ENCODE results near the gene THY1. TPM values are rescaled to one million over a fixed set of nuclear protein-coding genes. Genes with fewer than 3 reads are reported as not detected.

The THY1 gene
- total RNA-seq, 1 experiment from 2014 or later = 1.1 TPM

GRCh38 chr11:119373059-119373920, 49.7 kb downstream of the THY1 start:
- ChIA-PET POLR2A (interaction anchor here (1.4 kb wide), 1 partner anchor 35 kb away, joined by 3 read pairs; no protein-coding TSS in a partner anchor), CTCF (interaction anchor here (1.1 to 7.5 kb wide), 8 partner anchors 8 to 102 kb away, joined by 3 to 54 read pairs (median 8); partner anchors contain the start of gene USP2), RAD21 (ENCODE audit: low non-redundant PET in 1 of 2, low total read pairs in 2 of 2, uncharacterized antibody in 2 of 2, unreplicated experiment in 2 of 2) (no interaction called here)
- TF ChIP-seq ATF3 (IDR thresholded peaks at IDR 0.05) (no peak), SRF (IDR thresholded peaks at IDR 0.05; ENCODE audit: low read depth) (no peak)
- intact Hi-C loops (cut with micrococcal nuclease) = no loop called here
- H3K9me2 ChIP-seq (ENCODE audit: insufficient read depth) = no peaks in the 10 kb centered on the region
- BruUV-seq (replicated peaks) = no TSS peak
- H3K9ac ChIP-seq (ENCODE audit: low read length) = no peak overlapping the region
- no peak overlapping the region for H2AFZ ChIP-seq (ENCODE audit: low read depth, low read length, poor library complexity, severe bottlenecking)
- peaks cover 26 to 41% of the 10 kb centered on the region in 2 experiments for H3K4me1 ChIP-seq (ENCODE audit: control insufficient read depth in 1 of 2, insufficient read depth in 2 of 2, low read length in 2 of 2)
- H3K36me3 ChIP-seq (ENCODE audit: control insufficient read depth in 1 of 2, insufficient read depth in 2 of 2, low read length in 2 of 2) = no peaks in the 10 kb centered on the region
- ATAC-seq = no peak
- H3K27me3 ChIP-seq (ENCODE audit: insufficient read depth, low read length) = no peaks in the 10 kb centered on the region
- DNase-seq (ENCODE audit: low read depth, low spot score) = no peak
- H3K27ac ChIP-seq (ENCODE audit: low read depth, low read length) = no peak overlapping the region
- no peak overlapping the region for H3K4me3 ChIP-seq (replicated peaks in 1 of 2; ENCODE audit: low read depth in 1 of 2, low read length in 2 of 2)
- H3K4me2 ChIP-seq (ENCODE audit: low read length) = no peak overlapping the region
- H4K20me1 ChIP-seq (ENCODE audit: insufficient read depth) = no peaks in the 10 kb centered on the region
- no peaks in the 10 kb centered on the region for H3K79me2 ChIP-seq (ENCODE audit: insufficient read depth, low read length)
- H3K9me3 ChIP-seq (ENCODE audit: control insufficient read depth in 1 of 2, insufficient read depth in 1 of 2, low read depth in 1 of 2, low read length in 2 of 2) = no peaks in the 10 kb centered on the region

GRCh38 chr11:119372260-119373058, 50.5 kb downstream of the THY1 start:
- Histone ChIP-seq H3K9ac (ENCODE audit: low read length) (no peak overlapping the region), H3K4me3 (replicated peaks in 1 of 2; ENCODE audit: low read depth in 1 of 2, low read length in 2 of 2) (no peak overlapping the region), H3K9me2 (ENCODE audit: insufficient read depth) (no peaks in the 10 kb centered on the region), H3K4me2 (ENCODE audit: low read length) (no peak overlapping the region), H3K27me3 (ENCODE audit: insufficient read depth, low read length) (no peaks in the 10 kb centered on the region), H3K27ac (ENCODE audit: low read depth, low read length) (no peak overlapping the region), H3K4me1 (ENCODE audit: control insufficient read depth in 1 of 2, insufficient read depth in 2 of 2, low read length in 2 of 2) (peaks cover 35 to 42% of the 10 kb centered on the region in 2 experiments), H3K79me2 (ENCODE audit: insufficient read depth, low read length) (no peaks in the 10 kb centered on the region), H2AFZ (ENCODE audit: low read depth, low read length, poor library complexity, severe bottlenecking) (no peak overlapping the region), H3K36me3 (ENCODE audit: control insufficient read depth in 1 of 2, insufficient read depth in 2 of 2, low read length in 2 of 2) (no peaks in the 10 kb centered on the region), H4K20me1 (ENCODE audit: insufficient read depth) (no peaks in the 10 kb centered on the region), H3K9me3 (ENCODE audit: control insufficient read depth in 1 of 2, insufficient read depth in 1 of 2, low read depth in 1 of 2, low read length in 2 of 2) (no peaks in the 10 kb centered on the region)
- DNase-seq (ENCODE audit: low read depth, low spot score) (no peak), ATAC-seq (no peak)
- ChIA-PET CTCF (interaction anchor here (1.0 to 7.5 kb wide), 5 partner anchors 9 to 33 kb away, joined by 3 to 54 read pairs (median 9); partner anchors contain the start of gene USP2), RAD21 (ENCODE audit: low non-redundant PET in 1 of 2, low total read pairs in 2 of 2, uncharacterized antibody in 2 of 2, unreplicated experiment in 2 of 2) (interaction anchor here (0.7 to 1.0 kb wide), 2 partner anchors 16 kb away, joined by 3 read pairs; no protein-coding TSS in a partner anchor), POLR2A (interaction anchor here (0.5 to 1.2 kb wide), 2 partner anchors 12 to 34 kb away, joined by 3 to 4 read pairs; no protein-coding TSS in a partner anchor)
- no TSS peak for BruUV-seq (replicated peaks)
- intact Hi-C loops (cut with micrococcal nuclease) = no loop called here
- no peak for TF ChIP-seq MAX (IDR thresholded peaks at IDR 0.05)
- TF ChIP-seq ATF3 (IDR thresholded peaks at IDR 0.05) = no peak
- no peak for TF ChIP-seq REST (IDR thresholded peaks at IDR 0.05; ENCODE audit: low read depth)
- TF ChIP-seq POLR2AphosphoS5 (IDR thresholded peaks at IDR 0.05; ENCODE audit: low read depth, low read length) = no peak
- TF ChIP-seq SRF (IDR thresholded peaks at IDR 0.05; ENCODE audit: low read depth) = no peak
- TF ChIP-seq ZFX (IDR thresholded peaks at IDR 0.05) = no peak
- no peak for TF ChIP-seq SIN3A (IDR thresholded peaks at IDR 0.05; ENCODE audit: low read depth)
- no peak for TF ChIP-seq EGR1 (IDR thresholded peaks at IDR 0.05; ENCODE audit: low read depth)
- no peak for TF ChIP-seq CTCF (IDR thresholded peaks at IDR 0.05 in 2 of 3, conservative IDR thresholded peaks at IDR 0.05 in 1 of 3; ENCODE audit: borderline replicate concordance in 1 of 3, insufficient read depth in 1 of 3, low read depth in 2 of 3, low read length in 2 of 3)
